SU-DHL-6 (cell line): ENCODE results near the gene NCKAP5.

ENCODE experiments used
- H2AFZ ChIP-seq: fragments of 200-600 bp; sonication (generic); 2 replicates; pipeline ENCODE4 v1.6.1; 2014; ENCODE audit warnings: low read depth, mild to moderate bottlenecking, moderate library complexity, mixed read lengths, antibody characterized with exemption, low read length; ENCODE audit not compliant: severe bottlenecking
- H3F3A ChIP-seq: fragments of 200-600 bp; shearing (Covaris generic); 2 replicates; pipeline ENCODE4 v1.6.0; 2016; ENCODE audit warnings: antibody characterized with exemption, mild to moderate bottlenecking; ENCODE audit not compliant: insufficient read depth
- H3K27ac ChIP-seq: fragments of 200-600 bp; sonication (generic); 2 replicates; pipeline ENCODE4 v1.5.1; 2016; ENCODE audit warnings: low read depth, mild to moderate bottlenecking, low read length, moderate library complexity, mixed read lengths
- H3K27me3 ChIP-seq: fragments of 200-600 bp; sonication (generic), shearing (Covaris generic); 2 replicates; pipeline ENCODE4 v1.6.0; 2014; ENCODE audit warnings: mild to moderate bottlenecking, low read length
- H3K36me3 ChIP-seq: fragments of 200-600 bp; sonication (generic); 2 replicates; pipeline ENCODE4 v1.6.1; 2014; ENCODE audit warnings: mild to moderate bottlenecking, low read length, mixed read lengths
- H3K4me2 ChIP-seq: fragments of 300-600, 200-600 bp; shearing (Covaris generic), sonication (generic); 2 replicates; pipeline ENCODE4 v1.6.0; 2014; ENCODE audit warnings: low read length, low read depth, mild to moderate bottlenecking; ENCODE audit not compliant: poor library complexity, severe bottlenecking
- H3K4me3 ChIP-seq: fragments of 200-600 bp; sonication (generic); 2 replicates; pipeline ENCODE4 v1.5.1; 2014; ENCODE audit warnings: antibody characterized with exemption, low read length, mild to moderate bottlenecking, mixed read lengths; ENCODE audit not compliant: insufficient read depth, poor library complexity, severe bottlenecking
- H3K79me2 ChIP-seq: fragments of 200-600 bp; sonication (generic); 2 replicates; pipeline ENCODE4 v1.6.1; 2014; ENCODE audit warnings: mild to moderate bottlenecking, low read length, moderate library complexity; ENCODE audit not compliant: insufficient read depth
- H3K9ac ChIP-seq: fragments of 200-600 bp; sonication (generic); 2 replicates; pipeline ENCODE4 v1.7.0; 2014; ENCODE audit warnings: mild to moderate bottlenecking, low read length
- H3K9me2 ChIP-seq: fragments of 200-600 bp; sonication (generic); replicated peaks from 2 replicates; pipeline ENCODE4 v1.6.1; 2014; ENCODE audit warnings: low read length; ENCODE audit not compliant: insufficient read depth
- H3K9me3 ChIP-seq: fragments of 200-600 bp; sonication (generic); 2 replicates; pipeline ENCODE4 v1.6.1; 2014; ENCODE audit warnings: low read length, mixed read lengths; ENCODE audit not compliant: insufficient read depth
- H4K20me1 ChIP-seq: fragments of 200-600 bp; sonication (generic); 2 replicates; pipeline ENCODE4 v1.6.1; 2014; ENCODE audit warnings: low read depth, mild to moderate bottlenecking, antibody characterized with exemption, low read length, moderate library complexity, mixed read lengths
- EZH2phosphoT487 ChIP-seq: fragments of 200-600 bp; sonication (generic), shearing (Covaris generic); conservative IDR thresholded peaks from 2 replicates; pipeline ENCODE4 v1.6.1; 2018; ENCODE audit warnings: mild to moderate bottlenecking, antibody characterized with exemption, low read length, moderate library complexity, mixed read lengths
- TF ChIP-seq, protein P1 (sequence below): fragments of 200-600 bp; sonication (generic); IDR thresholded peaks from one replicate; pipeline ENCODE4 v1.5.1; 2017; ENCODE audit warnings: antibody characterized with exemption, mild to moderate bottlenecking, low read length, moderate library complexity; ENCODE audit not compliant: insufficient read depth, poor library complexity, severe bottlenecking

Gene NCKAP5

DNA sequence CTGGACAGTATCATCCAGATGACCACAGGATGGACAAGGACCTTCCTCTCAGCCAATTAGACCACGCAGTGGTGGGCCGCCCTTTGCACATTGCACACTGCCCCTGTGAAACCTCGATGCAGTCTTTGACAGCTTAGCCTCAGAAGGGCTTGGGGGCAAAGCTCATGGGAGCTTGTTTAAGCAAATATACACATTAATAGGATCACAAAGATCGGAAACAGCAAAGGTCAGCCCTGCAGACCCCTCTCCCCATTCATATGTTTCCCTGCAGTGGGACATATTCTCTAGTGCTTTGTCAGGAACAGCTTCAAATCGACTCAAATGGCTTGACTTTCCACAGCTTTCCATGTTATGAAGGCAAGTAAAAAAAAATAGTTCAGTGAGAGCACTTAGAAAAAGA lies 708.7 kb downstream of the NCKAP5 start:
- no peak overlapping the region for H3K4me3 ChIP-seq
- H2AFZ ChIP-seq: no peak overlapping the region
- H3K79me2 ChIP-seq: no peaks in the 10 kb centered on the region
- no peaks in the 10 kb centered on the region for H3K9me3 ChIP-seq
- no peaks in the 10 kb centered on the region for H3K27me3 ChIP-seq
- no peak overlapping the region for H3K27ac ChIP-seq
- H3K9me2 ChIP-seq: no peaks in the 10 kb centered on the region
- no peak overlapping the region for H3K4me2 ChIP-seq
- no peak overlapping the region for H3K9ac ChIP-seq
- TF ChIP-seq EZH2phosphoT487: no peak
- TF ChIP-seq, protein P1, sequence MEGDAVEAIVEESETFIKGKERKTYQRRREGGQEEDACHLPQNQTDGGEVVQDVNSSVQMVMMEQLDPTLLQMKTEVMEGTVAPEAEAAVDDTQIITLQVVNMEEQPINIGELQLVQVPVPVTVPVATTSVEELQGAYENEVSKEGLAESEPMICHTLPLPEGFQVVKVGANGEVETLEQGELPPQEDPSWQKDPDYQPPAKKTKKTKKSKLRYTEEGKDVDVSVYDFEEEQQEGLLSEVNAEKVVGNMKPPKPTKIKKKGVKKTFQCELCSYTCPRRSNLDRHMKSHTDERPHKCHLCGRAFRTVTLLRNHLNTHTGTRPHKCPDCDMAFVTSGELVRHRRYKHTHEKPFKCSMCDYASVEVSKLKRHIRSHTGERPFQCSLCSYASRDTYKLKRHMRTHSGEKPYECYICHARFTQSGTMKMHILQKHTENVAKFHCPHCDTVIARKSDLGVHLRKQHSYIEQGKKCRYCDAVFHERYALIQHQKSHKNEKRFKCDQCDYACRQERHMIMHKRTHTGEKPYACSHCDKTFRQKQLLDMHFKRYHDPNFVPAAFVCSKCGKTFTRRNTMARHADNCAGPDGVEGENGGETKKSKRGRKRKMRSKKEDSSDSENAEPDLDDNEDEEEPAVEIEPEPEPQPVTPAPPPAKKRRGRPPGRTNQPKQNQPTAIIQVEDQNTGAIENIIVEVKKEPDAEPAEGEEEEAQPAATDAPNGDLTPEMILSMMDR: no peak
- H4K20me1 ChIP-seq: no peaks in the 10 kb centered on the region
- no peaks in the 10 kb centered on the region for H3F3A ChIP-seq
- no peaks in the 10 kb centered on the region for H3K36me3 ChIP-seq

DNA sequence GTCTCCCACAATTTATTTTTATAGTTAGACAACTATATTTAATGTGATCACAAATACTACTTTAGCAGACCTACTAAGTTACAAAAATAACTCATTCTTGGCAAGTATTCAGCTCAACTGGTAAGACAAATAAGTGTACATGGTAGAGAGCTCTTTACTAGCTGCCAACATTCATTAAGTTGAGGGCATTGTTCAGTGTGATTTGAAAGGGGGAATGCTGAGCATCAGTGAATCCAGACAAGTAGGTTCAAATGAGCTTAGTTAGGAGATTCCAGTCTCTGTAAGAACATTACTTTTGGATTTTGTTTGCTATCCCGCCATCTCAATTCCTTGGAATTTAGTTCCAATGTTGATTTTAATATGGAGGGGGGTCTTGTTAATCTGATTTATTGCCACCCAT lies 710.9 kb downstream of the NCKAP5 start:
- H3K36me3 ChIP-seq: no peaks in the 10 kb centered on the region
- no peaks in the 10 kb centered on the region for H3K79me2 ChIP-seq
- no peaks in the 10 kb centered on the region for H3K9me2 ChIP-seq
- H3F3A ChIP-seq: no peaks in the 10 kb centered on the region
- no peaks in the 10 kb centered on the region for H3K9me3 ChIP-seq
- no peak overlapping the region for H3K4me3 ChIP-seq
- H3K27ac ChIP-seq: no peak overlapping the region
- H4K20me1 ChIP-seq: no peaks in the 10 kb centered on the region
- H3K27me3 ChIP-seq: no peaks in the 10 kb centered on the region
- H3K4me2 ChIP-seq: no peak overlapping the region
- TF ChIP-seq, protein P1: no peak
- TF ChIP-seq EZH2phosphoT487: no peak
- no peak overlapping the region for H2AFZ ChIP-seq
- no peak overlapping the region for H3K9ac ChIP-seq

DNA sequence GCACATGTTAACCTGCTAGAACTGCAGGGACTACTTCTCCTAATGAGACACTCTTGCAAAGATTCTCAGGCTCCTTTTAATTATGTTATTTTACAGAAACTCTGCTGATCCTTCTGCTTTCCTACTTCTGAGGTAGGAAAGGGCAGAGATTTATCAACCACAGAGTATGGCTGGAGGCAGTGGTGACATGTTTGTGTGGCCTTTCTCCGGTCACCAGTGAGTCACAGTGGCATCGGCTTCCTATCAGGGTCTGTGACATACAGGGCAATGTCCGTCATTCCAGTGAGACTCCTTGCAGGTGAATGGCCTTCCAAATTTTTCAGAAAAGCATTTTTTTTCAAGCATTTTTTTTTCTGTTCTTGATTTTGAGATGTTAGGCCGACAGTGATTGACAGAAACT lies 717.6 kb downstream of the NCKAP5 start:
- Histone ChIP-seq H3K9me3 (no peaks in the 10 kb centered on the region), H3K27me3 (no peaks in the 10 kb centered on the region), H3K27ac (no peak overlapping the region), H3K9ac (no peak overlapping the region), H3K9me2 (no peaks in the 10 kb centered on the region), H3K79me2 (no peaks in the 10 kb centered on the region), H2AFZ (no peak overlapping the region), H4K20me1 (no peaks in the 10 kb centered on the region), H3K36me3 (no peaks in the 10 kb centered on the region), H3F3A (no peaks in the 10 kb centered on the region), H3K4me3 (no peak overlapping the region), H3K4me2 (no peak overlapping the region)
- TF ChIP-seq, protein P1: no peak
- no peak for TF ChIP-seq EZH2phosphoT487

DNA sequence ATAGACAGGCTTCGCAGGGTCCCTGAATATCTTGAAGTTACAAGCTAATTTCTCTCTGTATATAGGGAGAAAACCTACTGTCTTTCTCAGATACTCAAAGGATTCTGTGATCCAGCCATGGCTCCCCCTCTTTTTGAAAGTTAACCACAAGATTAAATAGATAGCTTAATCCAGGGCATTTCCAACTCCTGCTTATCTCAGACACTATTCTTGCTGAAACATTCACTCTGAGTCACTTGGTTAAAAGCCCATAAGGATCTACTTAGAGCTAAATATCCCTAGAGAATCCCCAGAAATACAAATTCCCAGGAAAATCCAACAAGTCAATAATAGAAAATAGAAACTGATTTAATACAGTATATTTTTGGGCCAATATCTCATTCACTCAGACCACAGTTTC lies 719.1 kb downstream of the NCKAP5 start:
- H3K4me2 ChIP-seq: no peak overlapping the region
- H3K9me3 ChIP-seq: no peaks in the 10 kb centered on the region
- H3K79me2 ChIP-seq: no peaks in the 10 kb centered on the region
- H4K20me1 ChIP-seq: no peaks in the 10 kb centered on the region
- H2AFZ ChIP-seq: no peak overlapping the region
- no peak overlapping the region for H3K27ac ChIP-seq
- TF ChIP-seq, protein P1: no peak
- no peak for TF ChIP-seq EZH2phosphoT487
- H3K36me3 ChIP-seq: no peaks in the 10 kb centered on the region
- H3K27me3 ChIP-seq: no peaks in the 10 kb centered on the region
- no peak overlapping the region for H3K4me3 ChIP-seq
- no peak overlapping the region for H3K9ac ChIP-seq
- H3K9me2 ChIP-seq: no peaks in the 10 kb centered on the region
- no peaks in the 10 kb centered on the region for H3F3A ChIP-seq
